ENCODE results near the gene ASF1A. TPM values are rescaled to one million over a fixed set of nuclear protein-coding genes. Genes with fewer than 3 reads are reported as not detected.

The ASF1A gene
- 49.9 and 85.2 TPM in 2 replicates for total RNA-seq (2016; rRNA removed; fragmentation: Illumina TruSeq; extraction: Trizol)
- 17.0 and 17.9 TPM in 2 replicates for total RNA-seq (2016; cell fraction: cytosol; rRNA removed; fragmentation: Illumina TruSeq; extraction: Trizol; ENCODE audit: low read depth)
- 54.7 and 88.6 TPM in 2 replicates for total RNA-seq (2016; cell fraction: insoluble cytoplasmic fraction; rRNA removed; fragmentation: Illumina TruSeq; extraction: Trizol)
- 30.4 and 36.4 TPM in 2 replicates for total RNA-seq (2016; cell fraction: membrane; rRNA removed; fragmentation: Illumina TruSeq; extraction: Trizol)
- 29.6 and 32.2 TPM in 2 replicates for total RNA-seq (2016; cell fraction: nucleus; rRNA removed; fragmentation: Illumina TruSeq; extraction: Trizol)
- 10.3 and 14.5 TPM in 2 replicates for polyA plus RNA-seq (2011; rRNA removed)
- 7.0 and 7.5 TPM in 2 replicates for polyA plus RNA-seq (2011; cell fraction: cytosol; rRNA removed)
- 4.1 and 5.1 TPM in 2 replicates for polyA plus RNA-seq (2011; cell fraction: nucleus; rRNA removed)
- polyA plus RNA-seq (2012) = 19.9 and 21.0 TPM in 2 replicates
- 7.8 and 9.6 TPM in 2 replicates for polyA plus RNA-seq (2016; cell fraction: cytosol; fragmentation: Illumina TruSeq; extraction: Trizol; ENCODE audit: low read depth)
- 78.3 and 79.2 TPM in 2 replicates for polyA plus RNA-seq (2016; cell fraction: insoluble cytoplasmic fraction; fragmentation: Illumina TruSeq; extraction: Trizol; ENCODE audit: low read depth)
- polyA plus RNA-seq (2016; cell fraction: membrane; fragmentation: Illumina TruSeq; extraction: Trizol; ENCODE audit: low read depth) = 15.4 and 16.4 TPM in 2 replicates
- polyA plus RNA-seq (2016; cell fraction: nucleus; fragmentation: Illumina TruSeq; extraction: Trizol; ENCODE audit: insufficient read depth, low read depth) = 33.6 and 34.4 TPM in 2 replicates
- 7.9 and 11.6 TPM in 2 replicates for polyA minus RNA-seq (2011; rRNA and poly(A)+ RNA removed; ENCODE audit: low replicate concordance)
- 10.0 and 11.0 TPM in 2 replicates for polyA minus RNA-seq (2011; cell fraction: cytosol; rRNA and poly(A)+ RNA removed)
- polyA minus RNA-seq (2011; cell fraction: nucleus; rRNA and poly(A)+ RNA removed) = 17.8 and 22.7 TPM in 2 replicates
- Bru-seq, nascent RNA = percentile 94 among the genes with signal in this experiment
- BruChase-seq, experiment 1, labeled RNA remaining after a 6-hour chase = percentile 82 among the genes with signal in this experiment
- BruChase-seq, experiment 2, labeled RNA remaining after a 2-hour chase = percentile 89 among the genes with signal in this experiment
- long read RNA-seq, experiment 1, transcript ASF1A-201 (4 exons, 2,362 nt) = major isoform, 68 of 73 reads
- long read RNA-seq, experiment 1, partial matches to known transcripts = 5 of 73 reads
- long read RNA-seq, experiment 1, other reads (novel, unspliced or antisense) = 0 of 73 reads
- long read RNA-seq, experiment 2, transcript ASF1A-201 (4 exons, 2,362 nt) = major isoform, 38 of 56 reads
- long read RNA-seq, experiment 2, partial matches to known transcripts = 2 of 56 reads
- long read RNA-seq, experiment 2, other reads (novel, unspliced or antisense) = 16 of 56 reads

- H3K4me3 ChIP-seq (replicated peaks in 1 of 3; ENCODE audit: insufficient read depth in 1 of 3, low read depth in 2 of 3, low read length in 3 of 3) = peak within 1 kb of the TSS; percentile 84 to 98 (median 94)
- CTCF ChIA-PET (ENCODE audit: low intra/inter-chr PET ratio, low total read pairs) = interaction anchor here (0.9 to 1.3 kb wide), 2 partner anchors 185 to 217 kb away, joined by 3 to 5 read pairs; partner anchors contain the start of gene FAM184A
- FAIRE-seq (peak; percentile 85), ATAC-seq (peak; percentile 93), DNase-seq (ENCODE audit: low spot score) (peak; percentile 99)
- H3K9me3 ChIP-seq (ENCODE audit: low read length) = no peaks in the 10 kb centered on the region
- peak within 1 kb of the TSS; percentile 96 for H3K27ac ChIP-seq (ENCODE audit: extremely low read length, insufficient read depth, low read length)
- H4K20me1 ChIP-seq (ENCODE audit: insufficient read depth, low read length) = no peaks in the 10 kb centered on the region
- in situ Hi-C loops (cut with HindIII; ENCODE audit: extremely low pct_ligation_motif_present, low pct_unique_long_range_greater_than_20kb) (no loop called here), intact Hi-C loops (cut with micrococcal nuclease; ENCODE audit: unreplicated experiment) (loop anchor here (1.0 to 10.0 kb wide), 4 partner anchors 93 to 371 kb away; partner anchors contain the start of gene FAM184A)
- no peaks in the 10 kb centered on the region; a peak in 1 of 5 replicates for H3K27me3 ChIP-seq (ENCODE audit: control insufficient read depth in 1 of 2, insufficient read depth in 2 of 2, low read length in 2 of 2)
- peaks cover 44% of the 10 kb centered on the region for H3K4me1 ChIP-seq (ENCODE audit: insufficient read depth, low read length)
- POLR2A ChIA-PET = interaction anchor here (0.5 to 3.1 kb wide), 5 partner anchors 11 to 453 kb away, joined by 3 to 10 read pairs (median 4); partner anchors contain the start of gene MCM9
- WGBS (ENCODE audit: low lambda C conversion rate) = 1% methylated on average over 51 of the region's 51 CpGs
- H3K4me2 ChIP-seq (ENCODE audit: low read depth, low read length) = peak within 1 kb of the TSS; percentile 85
- peak within 1 kb of the TSS; percentile 78 for H2AFZ ChIP-seq (ENCODE audit: low read length)
- peaks cover 0 to 4% of the 10 kb centered on the region in 2 experiments; a peak in 3 of 5 replicates for H3K36me3 ChIP-seq (replicated peaks in 1 of 2; ENCODE audit: control insufficient read depth in 1 of 2, insufficient read depth in 2 of 2, low read length in 2 of 2)
- H3K9ac ChIP-seq (ENCODE audit: insufficient read depth, low read depth, low read length) = peak within 1 kb of the TSS; percentile 96
- peaks cover 51% of the 10 kb centered on the region for H3K79me2 ChIP-seq (ENCODE audit: insufficient read depth, low read length)
- BruUV-seq (replicated peaks) = no TSS peak
- TF ChIP-seq ZNF160 (CRISPR knock-in tag; IDR thresholded peaks at IDR 0.05) = peak; percentile 24; the same call in 1 of the 2 replicates
- no peak for TF ChIP-seq HHEX (CRISPR knock-in tag; IDR thresholded peaks at IDR 0.05)
- no peak; the same call in 1 of the 2 replicates for TF ChIP-seq ARNTL (CRISPR knock-in tag; IDR thresholded peaks at IDR 0.05)
- TF ChIP-seq SIN3B (IDR thresholded peaks at IDR 0.05; ENCODE audit: low read length) = no peak; the same call in 1 of the 2 replicates
- peak; percentile 72 for TF ChIP-seq RXRB (CRISPR knock-in tag; IDR thresholded peaks at IDR 0.05; ENCODE audit: borderline replicate concordance)
- no peak for TF ChIP-seq ZFYVE20 (CRISPR knock-in tag; IDR thresholded peaks at IDR 0.05; ENCODE audit: borderline replicate concordance, low read depth)
- no peak for TF ChIP-seq TCF12 (IDR thresholded peaks at IDR 0.05)
- TF ChIP-seq TCF12 (CRISPR knock-in tag; IDR thresholded peaks at IDR 0.05) = peak; percentile 5; the same call in 1 of the 2 replicates
- TF ChIP-seq ZNF124 (CRISPR knock-in tag; IDR thresholded peaks at IDR 0.05) = peak; percentile 33
- no peak for TF ChIP-seq ZNF800 (CRISPR knock-in tag; IDR thresholded peaks at IDR 0.05)
- peak; percentile 78; the same call in 1 of the 2 replicates for TF ChIP-seq MIER3 (CRISPR knock-in tag; IDR thresholded peaks at IDR 0.05; ENCODE audit: borderline replicate concordance)
- no peak for TF ChIP-seq RARG (CRISPR knock-in tag; IDR thresholded peaks at IDR 0.05; ENCODE audit: low read depth)
- TF ChIP-seq, protein P1, sequence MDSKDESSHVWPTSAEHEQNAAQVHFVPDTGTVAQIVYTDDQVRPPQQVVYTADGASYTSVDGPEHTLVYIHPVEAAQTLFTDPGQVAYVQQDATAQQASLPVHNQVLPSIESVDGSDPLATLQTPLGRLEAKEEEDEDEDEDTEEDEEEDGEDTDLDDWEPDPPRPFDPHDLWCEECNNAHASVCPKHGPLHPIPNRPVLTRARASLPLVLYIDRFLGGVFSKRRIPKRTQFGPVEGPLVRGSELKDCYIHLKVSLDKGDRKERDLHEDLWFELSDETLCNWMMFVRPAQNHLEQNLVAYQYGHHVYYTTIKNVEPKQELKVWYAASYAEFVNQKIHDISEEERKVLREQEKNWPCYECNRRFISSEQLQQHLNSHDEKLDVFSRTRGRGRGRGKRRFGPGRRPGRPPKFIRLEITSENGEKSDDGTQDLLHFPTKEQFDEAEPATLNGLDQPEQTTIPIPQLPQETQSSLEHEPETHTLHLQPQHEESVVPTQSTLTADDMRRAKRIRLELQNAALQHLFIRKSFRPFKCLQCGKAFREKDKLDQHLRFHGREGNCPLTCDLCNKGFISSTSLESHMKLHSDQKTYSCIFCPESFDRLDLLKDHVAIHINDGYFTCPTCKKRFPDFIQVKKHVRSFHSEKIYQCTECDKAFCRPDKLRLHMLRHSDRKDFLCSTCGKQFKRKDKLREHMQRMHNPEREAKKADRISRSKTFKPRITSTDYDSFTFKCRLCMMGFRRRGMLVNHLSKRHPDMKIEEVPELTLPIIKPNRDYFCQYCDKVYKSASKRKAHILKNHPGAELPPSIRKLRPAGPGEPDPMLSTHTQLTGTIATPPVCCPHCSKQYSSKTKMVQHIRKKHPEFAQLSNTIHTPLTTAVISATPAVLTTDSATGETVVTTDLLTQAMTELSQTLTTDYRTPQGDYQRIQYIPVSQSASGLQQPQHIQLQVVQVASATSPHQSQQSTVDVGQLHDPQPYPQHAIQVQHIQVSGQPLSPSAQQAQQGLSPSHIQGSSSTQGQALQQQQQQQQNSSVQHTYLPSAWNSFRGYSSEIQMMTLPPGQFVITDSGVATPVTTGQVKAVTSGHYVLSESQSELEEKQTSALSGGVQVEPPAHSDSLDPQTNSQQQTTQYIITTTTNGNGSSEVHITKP (CRISPR knock-in tag; IDR thresholded peaks at IDR 0.05; ENCODE audit: low read depth) = no peak
These were observed at the start of gene ASF1A for GRCh38 chr6:118893807-118894424. TSS of gene ASF1A (plus strand) at chr6:118894152. CDS start at chr6:118894414, 262 bp downstream.
